Osteocyte (in vitro differentiated cells): ENCODE results near the gene FTO. TPM values are rescaled to one million over a fixed set of nuclear protein-coding genes. Genes with fewer than 3 reads are reported as not detected.

ENCODE experiments used
- DNase-seq: peaks from one replicate; pipeline ENCODE4 v3.0.0; 2021; ENCODE audit warnings: mixed read lengths; ENCODE audit not compliant: unreplicated experiment; ENCODE audit errors: extremely low spot score
- H3K27ac Mint-ChIP-seq: one replicate; pipeline ENCODE4 v1.8.0; 2021; ENCODE audit warnings: mild to moderate bottlenecking, mixed read lengths; ENCODE audit not compliant: unreplicated experiment
- H3K27me3 Mint-ChIP-seq: one replicate; pipeline ENCODE4 v1.8.0; 2021; ENCODE audit warnings: mixed read lengths; ENCODE audit not compliant: unreplicated experiment
- H3K36me3 Mint-ChIP-seq: one replicate; pipeline ENCODE4 v1.8.0; 2021; ENCODE audit warnings: mixed read lengths; ENCODE audit not compliant: unreplicated experiment
- H3K4me1 Mint-ChIP-seq: one replicate; pipeline ENCODE4 v1.8.0; 2021; ENCODE audit warnings: mixed read lengths; ENCODE audit not compliant: unreplicated experiment
- H3K4me3 Mint-ChIP-seq: one replicate; pipeline ENCODE4 v1.8.0; 2021; ENCODE audit warnings: mild to moderate bottlenecking, moderate library complexity, mixed read lengths; ENCODE audit not compliant: unreplicated experiment
- H3K9me3 Mint-ChIP-seq: one replicate; pipeline ENCODE4 v1.8.0; 2021; ENCODE audit warnings: mixed read lengths; ENCODE audit not compliant: unreplicated experiment
- total RNA-seq: library from RNA; stranded (reverse); gene quantifications from 2 replicates; pipeline ENCODE4 v1.2.1, GENCODE V29; 2021
- TF ChIP-seq, protein P1 (sequence below): fragments of 200-600 bp; sonication (generic); IDR thresholded peaks from 2 replicates; pipeline ENCODE4 v1.5.0; 2021; ENCODE audit warnings: antibody characterized with exemption, mild to moderate bottlenecking, moderate library complexity

Gene FTO
- total RNA-seq, 1 donor from 2014 or later: 108 TPM

DNA sequence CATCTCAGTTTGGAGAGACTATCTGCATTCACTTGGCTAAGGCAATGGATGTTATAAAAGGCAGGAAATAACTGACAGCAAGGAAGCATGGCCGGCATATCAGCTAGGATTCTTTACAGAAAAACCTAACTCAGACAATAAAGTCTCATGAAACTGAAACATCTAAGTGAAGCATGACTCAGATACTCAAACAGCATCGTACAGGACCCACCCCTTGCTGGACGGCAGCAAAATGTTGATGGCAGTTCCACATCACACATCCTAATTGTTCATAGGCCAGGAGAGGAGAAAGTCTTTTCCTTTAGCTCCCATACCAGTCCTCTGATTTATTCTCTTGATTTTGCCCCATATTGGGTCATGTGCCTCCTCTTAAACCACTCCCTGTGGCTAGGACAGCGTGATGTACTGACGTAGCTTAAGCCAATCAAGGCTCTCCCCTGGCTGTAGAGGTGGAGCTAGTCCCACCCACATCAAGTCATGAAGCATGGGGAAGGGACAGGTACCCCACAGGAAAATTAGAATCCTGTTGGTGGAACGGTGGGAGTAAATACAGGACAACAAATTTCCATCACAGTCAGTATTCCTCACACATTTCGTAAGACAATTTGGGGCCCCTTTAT, 403.7 kb downstream of the FTO start:
- H3K27me3 Mint-ChIP-seq: no peaks in the 10 kb centered on the region
- TF ChIP-seq, protein P1, sequence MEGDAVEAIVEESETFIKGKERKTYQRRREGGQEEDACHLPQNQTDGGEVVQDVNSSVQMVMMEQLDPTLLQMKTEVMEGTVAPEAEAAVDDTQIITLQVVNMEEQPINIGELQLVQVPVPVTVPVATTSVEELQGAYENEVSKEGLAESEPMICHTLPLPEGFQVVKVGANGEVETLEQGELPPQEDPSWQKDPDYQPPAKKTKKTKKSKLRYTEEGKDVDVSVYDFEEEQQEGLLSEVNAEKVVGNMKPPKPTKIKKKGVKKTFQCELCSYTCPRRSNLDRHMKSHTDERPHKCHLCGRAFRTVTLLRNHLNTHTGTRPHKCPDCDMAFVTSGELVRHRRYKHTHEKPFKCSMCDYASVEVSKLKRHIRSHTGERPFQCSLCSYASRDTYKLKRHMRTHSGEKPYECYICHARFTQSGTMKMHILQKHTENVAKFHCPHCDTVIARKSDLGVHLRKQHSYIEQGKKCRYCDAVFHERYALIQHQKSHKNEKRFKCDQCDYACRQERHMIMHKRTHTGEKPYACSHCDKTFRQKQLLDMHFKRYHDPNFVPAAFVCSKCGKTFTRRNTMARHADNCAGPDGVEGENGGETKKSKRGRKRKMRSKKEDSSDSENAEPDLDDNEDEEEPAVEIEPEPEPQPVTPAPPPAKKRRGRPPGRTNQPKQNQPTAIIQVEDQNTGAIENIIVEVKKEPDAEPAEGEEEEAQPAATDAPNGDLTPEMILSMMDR: no peak
- no peaks in the 10 kb centered on the region for H3K9me3 Mint-ChIP-seq
- DNase-seq: no peak
- peaks cover 7% of the 10 kb centered on the region for H3K4me1 Mint-ChIP-seq
- peaks cover 10% of the 10 kb centered on the region for H3K36me3 Mint-ChIP-seq
- H3K4me3 Mint-ChIP-seq: no peak overlapping the region
- no peak overlapping the region for H3K27ac Mint-ChIP-seq

DNA sequence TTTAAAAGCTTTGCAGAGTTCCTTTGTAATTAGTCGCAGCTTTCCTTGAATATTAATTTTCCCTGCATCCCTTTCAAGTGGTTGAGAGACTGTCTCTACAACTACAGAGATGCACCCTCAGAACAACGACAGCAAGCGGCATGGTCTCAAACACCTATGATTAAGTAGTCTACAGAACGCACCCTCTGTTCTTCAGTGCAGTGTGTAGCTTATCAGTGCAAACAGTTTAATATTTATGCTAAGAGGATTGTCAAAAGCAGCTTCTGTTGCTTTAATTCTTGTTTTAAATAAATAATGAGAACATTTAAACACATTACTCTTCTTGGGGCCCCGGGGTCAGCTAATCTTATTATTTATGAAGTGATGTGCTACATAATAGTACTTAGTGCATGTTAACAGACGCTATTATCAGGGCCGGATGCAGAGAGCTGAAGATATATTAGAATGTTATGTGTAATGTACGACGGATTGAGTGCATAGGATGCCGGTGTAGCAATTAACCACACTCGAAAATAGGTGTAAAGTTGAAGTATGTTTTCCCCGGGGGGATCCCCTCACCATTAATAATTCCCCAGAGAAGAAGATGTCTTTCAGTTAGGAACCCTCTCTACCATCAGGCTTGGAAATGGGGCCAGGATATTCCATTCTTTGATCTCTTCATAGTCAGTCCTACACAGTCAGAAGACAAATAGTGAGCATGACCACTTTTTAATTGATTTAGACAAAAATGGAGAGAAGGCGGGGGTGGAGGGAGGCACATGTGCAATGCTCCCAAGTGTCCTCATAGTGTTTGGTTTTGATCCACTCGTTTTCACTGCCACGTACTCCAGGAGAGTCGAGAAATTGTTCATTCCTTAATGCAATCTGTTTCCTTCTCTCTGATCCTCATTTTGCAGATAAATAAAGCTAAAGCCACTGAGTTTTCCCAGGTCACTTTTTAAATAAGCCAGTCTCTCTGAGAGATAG, 406.3 kb downstream of the FTO start:
- TF ChIP-seq, protein P1: no peak
- H3K36me3 Mint-ChIP-seq: peaks cover 22% of the 10 kb centered on the region
- DNase-seq: no peak
- peaks cover 3% of the 10 kb centered on the region for H3K4me1 Mint-ChIP-seq
- no peaks in the 10 kb centered on the region for H3K9me3 Mint-ChIP-seq
- H3K4me3 Mint-ChIP-seq: no peak overlapping the region
- no peak overlapping the region for H3K27ac Mint-ChIP-seq
- no peaks in the 10 kb centered on the region for H3K27me3 Mint-ChIP-seq

DNA sequence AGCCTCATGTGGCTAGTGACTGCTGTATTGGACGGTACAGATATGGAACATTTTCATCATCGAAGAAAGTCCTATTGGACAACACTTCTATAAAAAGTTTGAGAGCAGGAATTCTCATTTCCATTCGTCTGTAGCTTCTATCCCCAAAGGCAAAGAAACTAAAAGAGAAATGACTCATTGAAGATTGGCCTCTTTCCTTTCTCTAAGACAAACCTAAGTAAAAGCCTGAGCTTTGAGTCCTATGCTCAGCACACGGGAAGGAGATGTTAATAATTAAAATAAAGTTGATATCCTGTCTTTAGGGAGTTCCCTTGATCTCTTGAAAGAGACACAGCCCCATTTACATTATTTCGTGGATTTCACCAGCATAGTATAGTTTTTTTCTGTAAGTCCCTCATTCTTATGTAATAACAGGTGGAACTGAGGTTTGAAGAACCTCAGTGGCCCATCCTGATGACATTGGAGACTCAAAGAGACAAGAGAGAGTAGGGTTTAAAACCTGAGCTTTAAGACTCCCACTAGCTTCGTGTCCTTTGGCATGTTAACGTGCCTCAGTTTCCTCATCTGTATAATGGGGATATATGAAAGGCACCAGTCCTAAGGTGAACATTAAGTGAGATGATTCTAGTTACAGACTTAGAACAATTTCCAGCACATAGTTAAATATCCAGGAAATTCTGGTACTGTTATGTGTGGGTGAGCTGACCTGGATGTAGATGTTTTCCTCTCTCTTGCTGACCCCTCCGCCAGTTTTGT, 408.7 kb downstream of the FTO start:
- no peak overlapping the region for H3K4me3 Mint-ChIP-seq
- TF ChIP-seq, protein P1: no peak
- no peaks in the 10 kb centered on the region for H3K27me3 Mint-ChIP-seq
- H3K9me3 Mint-ChIP-seq: no peaks in the 10 kb centered on the region
- peaks cover 13% of the 10 kb centered on the region for H3K4me1 Mint-ChIP-seq
- H3K36me3 Mint-ChIP-seq: peaks cover 22% of the 10 kb centered on the region
- H3K27ac Mint-ChIP-seq: no peak overlapping the region
- DNase-seq: no peak

DNA sequence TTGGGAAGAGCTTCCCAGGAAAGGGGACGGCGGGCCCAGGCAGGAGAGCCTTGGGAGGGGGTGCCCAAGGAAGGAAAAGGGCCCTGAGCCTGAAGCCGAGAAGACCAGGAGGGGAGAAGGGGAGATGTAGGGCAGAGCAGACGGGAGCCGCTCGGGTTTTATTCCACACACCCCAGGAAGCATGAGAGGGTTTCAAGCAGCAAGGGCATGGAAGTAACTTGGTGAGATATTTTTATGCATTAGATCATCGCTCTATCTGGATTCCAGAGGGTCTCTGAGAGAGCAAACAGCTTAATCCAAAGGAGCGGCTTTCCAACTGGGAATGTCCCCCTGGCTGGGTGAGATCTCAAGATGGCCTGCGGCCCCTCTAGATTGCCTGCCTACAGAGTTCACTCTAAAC, 411.6 kb downstream of the FTO start:
- Mint-ChIP-seq H3K27ac (peak overlapping the region; percentile 9), H3K36me3 (peaks cover 26% of the 10 kb centered on the region), H3K4me3 (no peak overlapping the region), H3K4me1 (peaks cover 13% of the 10 kb centered on the region), H3K9me3 (no peaks in the 10 kb centered on the region), H3K27me3 (no peaks in the 10 kb centered on the region)
- TF ChIP-seq, protein P1: no peak
- DNase-seq: no peak
